ENCODE measurements around the gene PSMG3. TPM values are rescaled to one million over a fixed set of nuclear protein-coding genes. Genes with fewer than 3 reads are reported as not detected.

Gene PSMG3
- total RNA-seq, 4 donors from 2014 or later, result 26.8 to 33.2 (median 29.3) TPM

- WGBS, result 100% methylated on average over 7 of the region's 7 CpGs
- Histone ChIP-seq H3K4me1 (peaks cover 14 to 26% (median 15%) of the 10 kb centered on the region in 4 donors), H3K9me3 (no peaks in the 10 kb centered on the region), H3K27me3 (peaks cover 0 to 50% (median 0%) of the 10 kb centered on the region in 4 donors), H3K4me3 (no peak overlapping the region), H3K27ac (replicated peaks in 1 of 4) (no peak overlapping the region), H3K36me3 (no peaks in the 10 kb centered on the region)
- TF ChIP-seq POLR2AphosphoS5 (IDR thresholded peaks at IDR 0.05) (no peak), CTCF (IDR thresholded peaks at IDR 0.05) (no peak), POLR2A (IDR thresholded peaks at IDR 0.05; ENCODE audit: low read depth) (no peak), EP300 (IDR thresholded peaks at IDR 0.05) (no peak)
- no peak for DNase-seq (ENCODE audit: extremely low spot score)
- intact Hi-C loops (cut with DNase I), result no loop called here
Observed at GRCh38 chr7:1557006-1557405, 12.8 kb downstream of the PSMG3 start.

- WGBS, result 52% methylated on average over 7 of the region's 23 CpGs
- no peaks in the 10 kb centered on the region for H3K9me3 ChIP-seq
- TF ChIP-seq POLR2AphosphoS5 (IDR thresholded peaks at IDR 0.05) (no peak), CTCF (IDR thresholded peaks at IDR 0.05) (peak in 1 of 3 experiments; percentile 18)
Observed at GRCh38 chr7:1555813-1556543, 13.9 kb downstream of the PSMG3 start, which contains the start of gene TMEM184A. TMEM184A (minus strand) TSS chr7:1556205; CDS start chr7:1555484, 721 bp downstream.

GRCh38 chr7:1555046-1555812, 14.6 kb downstream of the PSMG3 start:
- peaks cover 14 to 26% (median 15%) of the 10 kb centered on the region in 4 donors for H3K4me1 ChIP-seq
- no peaks in the 10 kb centered on the region for H3K9me3 ChIP-seq
- DNase-seq (ENCODE audit: extremely low spot score), result no peak
- TF ChIP-seq EP300 (IDR thresholded peaks at IDR 0.05), result no peak
- no peak for TF ChIP-seq POLR2AphosphoS5 (IDR thresholded peaks at IDR 0.05)
- no peak for TF ChIP-seq POLR2A (IDR thresholded peaks at IDR 0.05; ENCODE audit: low read depth)
- TF ChIP-seq CTCF (IDR thresholded peaks at IDR 0.05), result no peak
- no peaks in the 10 kb centered on the region for H3K36me3 ChIP-seq
- intact Hi-C loops (cut with DNase I), result no loop called here
- peaks cover 0 to 36% (median 0%) of the 10 kb centered on the region in 4 donors for H3K27me3 ChIP-seq
- peak overlapping the region in 1 of 4 donors; percentile 12 for H3K4me3 ChIP-seq
- WGBS, result 21% methylated on average over 16 of the region's 35 CpGs
- no peak overlapping the region for H3K27ac ChIP-seq (replicated peaks in 1 of 4)

More at GRCh38 chr7:1555813-1556543, 13.9 kb downstream of the PSMG3 start, which contains the start of gene TMEM184A:
- Histone ChIP-seq H3K27ac (replicated peaks in 1 of 4) (no peak within 1 kb of the TSS), H3K4me3 (peak within 1 kb of the TSS in 1 of 4 donors; percentile 12), H3K27me3 (peaks cover 0 to 44% (median 0%) of the 10 kb centered on the region in 4 donors), H3K36me3 (no peaks in the 10 kb centered on the region), H3K4me1 (peaks cover 14 to 26% (median 15%) of the 10 kb centered on the region in 4 donors)
- DNase-seq (ENCODE audit: extremely low spot score), result no peak
- intact Hi-C loops (cut with DNase I), result no loop called here

GRCh38 chr7:1554333-1555045, 15.3 kb downstream of the PSMG3 start:
- intact Hi-C loops (cut with DNase I), result no loop called here
- no peak overlapping the region for H3K4me3 ChIP-seq
- no peaks in the 10 kb centered on the region for H3K36me3 ChIP-seq
- peaks cover 14 to 26% (median 15%) of the 10 kb centered on the region in 4 donors for H3K4me1 ChIP-seq
- H3K27ac ChIP-seq (replicated peaks in 1 of 4), result no peak overlapping the region
- DNase-seq (ENCODE audit: extremely low spot score), result no peak
- H3K27me3 ChIP-seq, result peaks cover 0 to 29% (median 0%) of the 10 kb centered on the region in 4 donors
- no peaks in the 10 kb centered on the region for H3K9me3 ChIP-seq
- WGBS, result 85% methylated on average over 17 of the region's 20 CpGs
- TF ChIP-seq POLR2AphosphoS5 (IDR thresholded peaks at IDR 0.05), result no peak

All from esophagus muscularis mucosa (tissue), 4 donors.